Posterior vena cava (tissue), 2 donors: ENCODE measurements around the gene PFKFB2. TPM values are rescaled to one million over a fixed set of nuclear protein-coding genes. Genes with fewer than 3 reads are reported as not detected.

Experiments used
- DNase-seq: peaks from one replicate; pipeline ENCODE4 v3.0.0-alpha.2; 2020; ENCODE audit warnings: low spot score
- intact Hi-C, 2 donors: fragments of 100-400 bp; cut with DNase I; formaldehyde crosslinking; loops; one replicate each; pipeline versions ENCODE4 v1.14.1 to v1.14.2; 2022 to 2023
- long read RNA-seq, 2 donors: library from polyadenylated mRNA; unstranded; transcript quantifications; one replicate each; pipeline ENCODE4 v2.0.0, GENCODE V29; 2020 to 2021
- total RNA-seq, 2 donors: library from RNA; stranded (reverse); fragmentation: NEBNext Ultra II Directional; extraction: Animal tissue kit (Norgen Biotek cat#: 25700); gene quantifications; one replicate each; pipeline ENCODE4 v1.2.1, GENCODE V29; 2021
- donor health status: DM: yes; HTN: yes; CAD: no.
- donor health status: DM: yes; HTN: yes; CAD: no.

Gene PFKFB2
- total RNA-seq: 10 to 100 TPM; 10.2 to 13.0 TPM
- long read RNA-seq, donor 1, partial matches to known transcripts: 0 of 3 reads
- long read RNA-seq, donor 1, other reads (novel, unspliced or antisense): 2 of 3 reads
- long read RNA-seq, donor 2, partial matches to known transcripts: 0 of 1 reads
- long read RNA-seq, donor 2, other reads (novel, unspliced or antisense): 1 of 1 reads

- peak; percentile 98 for DNase-seq
- intact Hi-C loops: loop anchor here in 1 of 2 donors (10.0 kb wide), 1 partner anchor 772 kb away; no protein-coding TSS in a partner anchor
Measured at GRCh38 chr1:207052911-207053769, at the start of gene PFKFB2. PFKFB2 (plus strand) TSS chr1:207053275; CDS start chr1:207054718, 1,443 bp downstream.

DNA sequence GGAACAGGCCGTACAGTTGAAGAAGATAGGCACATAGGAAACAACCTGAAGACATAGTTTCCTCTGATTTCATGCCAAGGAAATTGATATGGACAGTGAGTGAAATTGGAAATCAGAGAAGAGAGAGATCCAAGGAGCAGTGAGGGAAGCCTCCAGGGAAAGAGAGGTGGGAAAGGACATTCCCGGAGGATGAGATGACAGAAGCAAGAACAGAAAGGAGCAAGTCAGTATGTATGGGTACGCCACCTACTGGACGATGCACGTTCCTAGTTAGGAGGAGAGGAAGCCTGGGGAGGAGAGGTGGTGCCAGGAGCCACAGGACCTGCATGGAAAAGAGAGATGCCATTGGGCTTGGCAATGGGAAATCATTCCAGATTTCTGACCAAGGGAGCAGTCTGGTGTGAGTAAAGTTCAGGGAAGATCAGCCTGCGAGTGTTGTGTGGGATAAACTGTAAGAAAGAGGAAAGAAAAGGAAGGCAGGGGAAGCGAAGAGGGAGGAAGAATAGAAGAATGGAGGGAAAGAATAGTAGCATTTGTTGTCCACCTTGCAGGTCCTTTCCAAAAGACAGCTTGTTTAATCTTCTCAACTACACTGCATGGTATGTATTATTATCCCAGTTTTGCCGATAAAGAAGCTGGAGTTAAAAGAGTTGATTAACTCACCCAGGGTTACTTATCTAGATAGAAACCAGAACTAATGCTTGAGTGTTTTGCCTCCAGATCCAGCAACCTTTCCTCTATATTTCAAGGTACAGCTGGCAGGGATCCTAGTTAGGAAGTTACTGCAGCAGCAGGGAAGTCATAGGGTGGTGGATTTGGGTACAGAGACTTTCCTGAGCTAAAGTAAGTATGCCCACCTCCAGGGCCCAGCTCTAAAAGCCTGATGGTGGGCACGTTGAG lies 47.9 kb upstream of the PFKFB2 start:
- DNase-seq: no peak
- intact Hi-C loops: no loop called here

- intact Hi-C loops: no loop called here
- no peak for DNase-seq
Measured at GRCh38 chr1:207006083-207006482, 47.0 kb upstream of the PFKFB2 start.

DNA sequence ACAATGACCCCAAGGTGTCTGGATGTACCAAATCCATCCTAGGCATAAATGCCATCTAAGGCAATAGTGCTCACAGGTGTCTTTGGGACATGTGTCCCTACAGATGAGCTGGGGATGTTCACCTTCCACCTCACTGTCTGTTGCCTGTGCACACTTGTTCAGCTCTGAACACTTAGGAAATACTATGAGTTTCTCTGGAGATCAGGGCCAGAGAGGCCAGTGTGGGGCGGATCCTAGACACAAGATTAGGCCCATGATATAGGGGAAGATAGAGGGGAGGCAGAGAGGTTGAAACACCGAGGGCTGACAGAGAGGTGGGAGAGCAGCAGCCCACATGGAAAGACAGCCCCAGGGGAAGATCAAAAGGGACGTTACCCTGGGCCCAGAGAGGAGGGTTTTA lies 46.2 kb upstream of the PFKFB2 start:
- intact Hi-C loops: no loop called here
- DNase-seq: no peak

DNA sequence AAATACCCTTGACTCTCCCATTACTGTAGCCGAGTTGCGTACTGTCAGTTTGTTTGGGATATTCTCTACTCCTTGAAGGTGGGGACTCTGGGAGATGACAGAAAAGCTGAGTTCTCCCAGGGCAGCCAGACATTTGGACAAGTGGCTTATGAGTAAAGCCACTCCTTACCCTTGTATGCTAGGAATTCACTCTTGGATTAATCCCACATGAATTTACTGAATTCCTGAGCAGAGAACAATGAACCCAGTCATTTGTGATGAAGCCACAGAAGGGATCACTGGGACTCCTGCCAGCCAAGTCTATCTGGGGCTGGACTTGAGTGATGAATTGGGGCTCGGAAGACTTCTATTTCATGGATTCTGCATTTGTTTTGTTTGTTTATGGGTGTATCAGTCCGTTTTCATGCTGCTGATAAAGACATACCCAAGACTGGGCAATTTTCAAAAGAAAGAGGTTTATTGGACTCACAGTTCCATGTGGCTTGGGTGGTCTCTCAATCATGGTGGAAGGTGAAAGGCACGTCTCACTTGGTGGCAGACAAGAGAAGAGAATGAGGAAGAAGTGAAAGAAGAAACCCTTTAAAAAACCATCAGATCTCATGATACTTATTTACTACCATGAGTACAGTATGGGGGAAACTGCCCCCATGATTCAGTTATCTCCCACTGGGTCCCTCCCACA lies 45.6 kb upstream of the PFKFB2 start:
- intact Hi-C loops: no loop called here
- DNase-seq: no peak

DNA sequence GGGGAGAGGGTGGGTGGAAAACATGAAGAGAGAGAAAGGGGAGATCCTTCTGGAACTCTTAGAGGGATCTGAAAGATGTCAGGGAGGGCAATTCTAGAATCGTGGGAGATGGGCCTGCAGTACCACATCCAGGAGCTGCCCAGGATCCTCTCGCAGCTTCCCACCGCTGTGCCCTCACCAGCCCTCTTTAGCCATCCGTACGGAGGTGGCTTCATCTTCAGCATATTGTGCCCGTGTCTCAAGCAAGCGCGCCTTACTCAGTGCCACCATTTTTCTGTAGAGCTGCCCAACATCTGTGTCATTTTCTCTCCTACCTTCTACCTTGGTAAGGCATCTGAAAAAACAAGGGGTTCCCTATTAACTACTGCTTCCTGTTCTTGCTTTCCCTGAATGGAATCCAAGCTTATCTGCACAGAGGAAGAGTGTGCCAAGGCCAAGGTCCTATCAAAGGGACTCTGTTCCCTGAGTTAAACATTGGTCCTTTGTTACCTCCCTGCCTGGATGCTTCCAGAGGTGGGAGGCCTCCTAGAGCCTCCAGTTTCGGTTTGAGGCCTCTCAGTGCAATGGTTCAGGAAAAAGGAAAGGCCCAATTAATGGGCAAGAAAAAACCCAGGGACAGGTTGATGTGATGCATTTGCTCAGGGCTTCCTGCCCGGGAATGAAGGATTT lies 43.8 kb upstream of the PFKFB2 start:
- intact Hi-C loops: no loop called here
- DNase-seq: no peak

GRCh38 chr1:207009945-207010344 lies 43.1 kb upstream of the PFKFB2 start:
- intact Hi-C loops: no loop called here
- DNase-seq: no peak

DNA sequence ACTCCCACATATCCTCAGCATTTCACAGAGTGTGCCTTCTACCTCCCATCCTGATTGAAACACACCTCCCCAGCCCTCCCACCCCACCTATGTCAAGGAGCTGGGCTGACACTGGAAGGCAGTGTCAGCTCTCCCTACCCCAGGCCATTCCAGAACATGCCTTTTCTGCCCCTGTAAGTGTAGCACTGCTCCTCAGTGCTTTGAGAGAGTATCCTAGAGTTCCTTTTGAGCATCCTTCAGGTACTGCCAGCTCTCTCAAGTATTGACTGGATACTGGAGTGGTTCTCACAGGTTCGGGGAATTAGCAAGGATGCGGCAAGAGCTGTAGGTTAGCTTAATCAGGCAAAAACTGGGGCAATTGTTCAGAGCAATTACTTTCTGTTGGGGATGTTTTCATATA lies 42.3 kb upstream of the PFKFB2 start:
- intact Hi-C loops: no loop called here
- no peak for DNase-seq

GRCh38 chr1:207013321-207014085 lies 39.6 kb upstream of the PFKFB2 start:
- intact Hi-C loops: no loop called here
- DNase-seq: no peak

DNA sequence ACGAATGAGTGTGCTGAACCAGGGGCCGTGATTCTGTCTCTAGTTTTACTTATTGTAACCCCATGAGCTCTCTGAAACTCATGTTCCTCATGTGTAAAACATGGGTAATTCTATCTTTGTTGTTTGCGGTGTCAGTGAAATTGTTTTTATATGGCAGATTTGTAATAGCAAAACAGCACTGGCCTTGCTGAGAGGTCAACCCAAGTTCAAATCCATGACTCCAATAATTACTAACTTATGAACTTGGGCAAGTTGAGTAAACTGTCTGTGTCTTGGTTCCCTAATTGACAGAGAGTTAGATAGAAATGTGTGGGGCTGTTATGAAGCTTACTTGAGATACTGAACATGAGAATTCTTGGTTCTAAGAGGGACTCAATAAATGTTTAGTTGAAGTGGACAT lies 38.3 kb upstream of the PFKFB2 start:
- DNase-seq: no peak
- intact Hi-C loops: no loop called here

GRCh38 chr1:207015791-207016190 lies 37.3 kb upstream of the PFKFB2 start:
- DNase-seq: no peak
- intact Hi-C loops: no loop called here

GRCh38 chr1:207017615-207018559 lies 35.2 kb upstream of the PFKFB2 start:
- intact Hi-C loops: no loop called here
- DNase-seq: no peak

- no peak for DNase-seq
- intact Hi-C loops: no loop called here
Measured at GRCh38 chr1:207018707-207019106, 34.4 kb upstream of the PFKFB2 start.

- no peak for DNase-seq
- intact Hi-C loops: no loop called here
Measured at GRCh38 chr1:207019161-207019560, 33.9 kb upstream of the PFKFB2 start.

GRCh38 chr1:207019661-207020060 lies 33.4 kb upstream of the PFKFB2 start:
- intact Hi-C loops: no loop called here
- DNase-seq: no peak

DNA sequence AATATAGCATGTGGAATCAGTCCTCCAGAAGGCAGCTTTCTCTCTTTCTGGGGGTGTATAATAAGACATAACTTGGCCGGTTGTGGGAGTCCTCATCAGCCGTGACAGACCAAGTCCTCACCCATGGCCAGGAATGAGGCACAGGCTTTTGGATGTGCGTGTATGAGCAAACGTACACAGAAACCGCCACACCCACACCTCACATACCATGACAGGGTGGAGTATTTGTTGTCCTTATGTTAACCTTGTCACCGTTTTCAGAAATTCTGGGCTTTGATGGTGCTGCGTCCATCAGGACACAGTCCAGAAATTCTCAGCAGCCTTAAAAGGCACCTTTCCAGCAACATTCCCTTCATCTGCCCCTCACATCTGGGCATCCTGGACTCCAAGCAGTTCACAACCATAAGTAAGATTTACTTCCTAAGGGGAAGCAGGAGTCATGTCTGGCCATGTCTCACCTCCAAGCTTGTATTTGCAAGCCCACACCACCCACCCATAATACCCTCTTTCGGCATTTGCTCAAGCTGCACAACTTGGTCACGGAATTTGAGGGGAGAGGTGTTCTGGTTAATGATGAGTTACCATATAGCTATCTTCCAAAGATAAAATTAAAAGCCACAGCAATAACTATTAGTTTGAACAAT lies 32.9 kb upstream of the PFKFB2 start:
- DNase-seq: no peak
- intact Hi-C loops: no loop called here

DNA sequence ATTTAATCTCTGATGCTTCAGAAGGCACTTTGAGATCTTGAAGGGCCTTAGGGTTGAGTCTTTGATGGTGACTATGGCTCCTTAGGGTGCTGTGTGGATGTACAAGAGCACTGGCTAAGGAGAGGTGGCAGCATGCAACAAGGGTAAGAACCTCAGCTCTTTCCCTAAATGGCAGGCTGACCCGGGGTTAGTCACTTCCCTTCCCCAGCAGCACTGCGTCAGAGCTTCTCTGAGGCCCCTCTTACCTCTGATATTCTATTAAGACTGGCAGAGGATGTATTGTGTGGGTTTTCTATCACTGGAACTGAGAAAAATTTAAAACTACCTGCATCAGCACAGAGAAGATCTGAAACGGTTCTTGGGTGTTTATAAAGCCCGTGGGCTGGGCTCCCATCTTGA lies 32.4 kb upstream of the PFKFB2 start:
- DNase-seq: no peak
- intact Hi-C loops: no loop called here
